GM15510 (cell line): Measurements from ENCODE around the gene CEP85.

Experiments
- POLR2A ChIP-seq: IDR thresholded peaks from 3 replicates; pipeline ENCODE4 v1.6.1; 2011; ENCODE audit warnings: borderline replicate concordance; ENCODE audit not compliant: insufficient read length; ENCODE audit errors: extremely low read depth

CEP85 gene

DNA sequence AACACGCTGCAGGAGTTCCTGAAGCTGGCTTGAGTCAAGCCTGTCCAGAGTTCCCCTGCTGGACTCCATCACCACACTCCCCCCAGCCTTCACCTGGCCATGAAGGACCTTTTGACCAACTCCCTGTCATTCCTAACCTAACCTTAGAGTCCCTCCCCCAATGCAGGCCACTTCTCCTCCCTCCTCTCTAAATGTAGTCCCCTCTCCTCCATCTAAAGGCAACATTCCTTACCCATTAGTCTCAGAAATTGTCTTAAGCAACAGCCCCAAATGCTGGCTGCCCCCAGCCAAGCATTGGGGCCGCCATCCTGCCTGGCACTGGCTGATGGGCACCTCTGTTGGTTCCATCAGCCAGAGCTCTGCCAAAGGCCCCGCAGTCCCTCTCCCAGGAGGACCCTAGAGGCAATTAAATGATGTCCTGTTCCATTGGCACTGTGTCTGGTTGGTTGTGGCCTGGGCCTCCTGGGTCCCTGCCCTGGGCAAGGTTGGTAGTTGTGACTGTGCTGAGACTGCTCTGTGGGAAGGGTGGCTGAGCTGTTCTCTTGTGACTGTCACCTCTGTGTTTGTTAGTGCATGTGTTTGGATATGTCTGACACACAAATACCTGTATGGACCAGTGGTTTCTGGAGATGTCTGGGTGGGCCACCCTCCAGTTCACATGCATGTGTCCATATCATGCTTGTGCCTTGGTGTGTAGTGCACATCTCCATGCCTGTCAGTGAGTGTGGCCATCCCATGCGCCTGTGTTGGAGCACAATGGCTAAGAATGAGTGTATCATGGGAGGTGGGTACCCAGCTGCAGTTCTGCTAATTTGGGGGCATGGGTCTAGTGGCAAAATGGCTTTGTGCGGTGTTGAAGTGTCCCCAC, 47.3 kb downstream of the CEP85 start:
- TF ChIP-seq POLR2A = no peak

DNA sequence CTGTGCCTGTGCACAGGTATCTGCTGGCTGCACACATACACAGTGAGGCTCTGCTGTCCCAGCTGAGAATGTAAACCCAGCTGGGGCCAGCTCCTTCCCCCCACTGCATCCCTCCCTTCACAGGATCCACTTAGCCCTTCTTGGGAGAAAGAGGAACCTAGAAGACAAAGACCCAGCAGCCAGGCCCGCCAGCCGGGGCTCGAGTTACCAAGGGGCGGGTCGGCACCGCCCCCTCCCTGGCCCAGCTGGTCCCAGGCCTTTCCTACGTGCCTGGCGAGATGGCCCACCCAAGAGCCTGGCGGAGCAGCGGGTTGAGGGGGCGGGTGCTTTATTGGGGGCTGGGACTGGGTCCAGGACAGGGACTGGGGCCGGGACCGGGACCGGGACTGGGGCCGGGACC, 48.0 kb downstream of the CEP85 start:
- no peak for TF ChIP-seq POLR2A

DNA sequence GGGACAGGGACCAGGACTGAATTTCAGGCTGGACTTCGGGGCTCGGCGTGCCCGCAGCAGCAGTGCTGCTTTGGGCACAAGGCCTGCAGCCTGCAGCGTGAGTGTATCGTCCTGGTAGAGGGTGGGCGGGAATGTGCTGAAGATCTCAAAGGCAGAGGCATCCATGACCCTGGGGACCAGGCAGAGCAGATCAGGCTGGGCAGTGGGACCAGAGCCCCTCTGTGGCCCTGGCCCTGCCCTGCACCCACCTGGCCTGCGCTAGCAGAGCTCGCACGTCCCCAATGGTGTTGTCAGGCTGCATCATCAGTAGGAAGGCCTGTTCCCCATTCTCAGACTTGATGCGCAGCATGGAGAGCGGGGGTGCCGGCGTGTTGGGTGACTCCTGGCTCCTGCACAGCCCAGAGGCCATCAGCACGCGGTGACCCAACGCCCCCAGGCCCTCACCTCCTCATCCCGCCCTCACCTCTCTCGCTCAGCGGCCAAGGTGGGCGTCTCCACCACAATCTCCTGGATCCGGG, 48.5 kb downstream of the CEP85 start:
- no peak for TF ChIP-seq POLR2A

DNA sequence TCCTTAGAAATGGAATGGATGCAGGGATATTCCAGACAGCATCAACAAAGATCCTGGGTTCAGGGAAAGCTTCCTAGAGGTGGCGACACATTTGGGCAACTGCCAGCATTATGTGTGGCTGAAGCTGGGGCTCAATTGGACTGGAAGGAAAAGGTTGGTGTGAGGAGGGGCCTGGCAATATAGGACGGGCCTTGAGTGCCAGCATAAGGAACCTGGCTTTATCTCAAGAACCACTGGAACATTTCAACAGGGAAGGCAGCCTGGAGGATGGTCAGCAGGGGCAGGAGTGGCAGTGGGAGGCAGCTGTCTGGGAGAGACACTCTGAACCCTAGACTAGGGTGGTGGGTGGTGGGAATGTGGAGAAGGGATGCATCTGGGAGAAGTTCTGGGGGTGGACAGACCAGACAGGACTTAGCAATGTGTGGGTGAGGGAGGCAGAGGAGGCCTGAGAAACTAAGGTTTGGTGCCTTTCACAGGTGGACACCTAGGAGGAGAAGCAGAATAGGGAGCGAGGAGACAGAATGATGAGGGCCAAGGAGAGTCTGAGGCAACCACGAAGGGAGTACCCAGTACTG, 49.4 kb downstream of the CEP85 start:
- no peak for TF ChIP-seq POLR2A

DNA sequence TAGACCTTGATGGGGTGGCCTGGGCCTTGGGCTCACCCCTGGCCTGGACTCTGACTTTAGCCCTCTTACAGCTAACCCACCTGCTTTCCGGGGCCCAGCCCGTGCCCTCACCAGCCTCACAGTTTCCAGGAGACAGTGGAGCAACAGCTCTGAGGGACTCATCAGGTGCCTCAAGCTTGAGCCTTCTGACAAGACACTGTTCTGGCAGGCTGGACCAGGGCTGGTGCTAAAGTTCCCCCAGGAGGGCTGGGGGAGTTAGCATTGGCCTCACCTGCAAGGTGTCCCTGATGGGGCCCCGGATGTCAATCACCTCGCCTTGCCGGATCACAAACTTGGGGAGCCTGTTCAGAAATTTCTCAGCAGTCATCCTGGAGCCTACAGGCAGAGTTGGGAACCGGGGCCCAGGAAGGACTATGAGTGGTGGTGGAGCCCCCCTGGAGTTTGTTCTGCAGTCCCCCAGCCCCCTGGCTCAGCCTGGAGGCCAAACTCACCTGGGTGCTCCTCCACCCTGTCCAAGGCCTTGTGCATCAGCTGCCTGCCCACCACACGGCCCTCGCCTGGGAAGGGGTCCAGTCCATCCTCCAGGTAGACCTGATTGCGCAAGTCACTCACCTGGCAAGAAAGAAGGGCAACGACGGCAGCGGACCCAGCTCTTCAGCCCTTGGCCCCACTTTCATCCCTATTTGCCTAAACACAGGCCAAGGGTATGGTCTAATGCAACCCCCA, 50.0 kb downstream of the CEP85 start:
- no peak for TF ChIP-seq POLR2A

DNA sequence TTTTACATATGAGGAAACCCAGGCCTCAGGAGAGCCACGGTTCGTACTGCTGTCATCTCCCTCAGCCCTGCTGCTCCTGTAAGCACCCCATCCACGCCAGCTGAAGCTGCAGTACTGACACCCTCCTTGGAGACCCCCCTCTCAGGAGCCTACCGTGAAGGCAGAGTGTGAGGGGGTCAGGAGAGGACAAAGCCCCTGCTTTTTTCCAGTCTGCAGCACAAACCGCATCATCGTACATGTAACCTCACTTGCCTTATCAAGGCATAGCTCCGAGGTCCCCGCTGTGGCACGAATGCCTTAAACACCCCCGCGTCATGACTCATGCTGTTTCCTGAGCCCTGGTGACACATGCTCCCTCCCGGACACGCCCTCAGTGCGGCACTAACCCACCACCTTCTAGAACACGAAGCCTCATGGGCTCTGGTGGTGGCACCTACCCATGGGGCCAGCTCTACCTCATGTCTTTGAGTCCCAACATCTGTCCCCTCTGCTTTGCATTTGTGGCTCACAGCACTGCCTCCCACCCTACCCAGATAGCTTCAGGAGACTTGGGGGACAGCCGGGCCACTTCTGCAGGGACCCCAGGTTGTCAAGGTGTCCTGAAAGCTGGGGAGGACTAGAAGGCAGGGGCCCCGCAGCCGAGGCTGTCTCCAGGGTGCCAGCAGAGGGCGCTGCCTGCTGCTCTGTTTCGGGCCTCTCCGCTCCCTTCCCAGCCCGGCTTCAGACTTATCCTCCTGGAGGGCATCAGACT, 50.8 kb downstream of the CEP85 start:
- no peak for TF ChIP-seq POLR2A

DNA sequence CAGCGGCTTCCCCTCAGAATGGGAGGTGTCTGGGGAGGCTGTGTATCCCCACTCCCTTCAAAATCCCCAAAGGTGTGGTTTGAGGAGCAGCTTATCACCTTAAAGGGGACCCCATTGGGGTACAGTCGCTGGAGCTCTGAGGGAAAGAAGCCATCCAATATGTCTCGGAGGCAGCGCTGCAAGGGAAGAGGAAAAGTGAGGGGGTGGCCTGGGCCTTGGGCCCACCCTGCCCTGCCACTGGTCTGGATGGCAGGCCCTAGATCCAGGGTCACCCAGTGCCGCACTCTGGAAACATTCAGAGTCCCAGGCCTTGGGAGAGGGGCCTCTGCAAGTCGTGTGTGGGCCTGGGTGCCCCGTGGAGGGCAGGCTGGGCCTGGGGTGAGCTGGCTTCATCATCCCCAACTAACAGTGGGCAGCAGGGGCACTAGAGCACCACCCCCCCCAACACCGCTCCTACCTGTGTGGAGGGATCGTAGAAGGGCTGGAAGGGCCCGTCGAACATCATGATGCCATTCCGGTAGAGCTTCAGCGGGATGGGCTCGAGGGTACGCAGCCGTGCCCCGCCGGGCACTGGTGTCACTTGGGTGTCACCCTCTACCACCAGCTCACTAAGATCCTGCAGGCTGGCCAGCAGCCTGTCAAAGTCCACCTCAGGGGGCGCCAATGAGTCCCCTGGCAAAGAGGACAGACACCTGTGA, 51.5 kb downstream of the CEP85 start:
- no peak for TF ChIP-seq POLR2A

DNA sequence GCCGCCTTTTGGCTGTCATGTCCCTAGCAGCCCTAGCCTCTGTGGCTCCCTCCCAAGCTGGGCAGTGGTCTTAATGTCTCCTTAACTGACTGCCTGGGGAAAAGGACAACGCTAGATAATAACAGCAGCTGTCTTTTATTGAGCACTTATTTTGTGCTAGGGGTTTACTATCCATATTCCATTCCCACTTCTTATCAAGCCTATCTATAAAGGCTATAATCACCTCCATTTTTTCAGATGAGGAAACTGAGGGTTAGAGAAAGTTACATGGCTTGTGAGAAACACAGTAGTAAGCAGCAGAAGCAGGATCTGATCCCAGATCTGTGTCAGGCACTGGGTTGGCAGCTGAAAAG, 52.0 kb downstream of the CEP85 start:
- no peak for TF ChIP-seq POLR2A

DNA sequence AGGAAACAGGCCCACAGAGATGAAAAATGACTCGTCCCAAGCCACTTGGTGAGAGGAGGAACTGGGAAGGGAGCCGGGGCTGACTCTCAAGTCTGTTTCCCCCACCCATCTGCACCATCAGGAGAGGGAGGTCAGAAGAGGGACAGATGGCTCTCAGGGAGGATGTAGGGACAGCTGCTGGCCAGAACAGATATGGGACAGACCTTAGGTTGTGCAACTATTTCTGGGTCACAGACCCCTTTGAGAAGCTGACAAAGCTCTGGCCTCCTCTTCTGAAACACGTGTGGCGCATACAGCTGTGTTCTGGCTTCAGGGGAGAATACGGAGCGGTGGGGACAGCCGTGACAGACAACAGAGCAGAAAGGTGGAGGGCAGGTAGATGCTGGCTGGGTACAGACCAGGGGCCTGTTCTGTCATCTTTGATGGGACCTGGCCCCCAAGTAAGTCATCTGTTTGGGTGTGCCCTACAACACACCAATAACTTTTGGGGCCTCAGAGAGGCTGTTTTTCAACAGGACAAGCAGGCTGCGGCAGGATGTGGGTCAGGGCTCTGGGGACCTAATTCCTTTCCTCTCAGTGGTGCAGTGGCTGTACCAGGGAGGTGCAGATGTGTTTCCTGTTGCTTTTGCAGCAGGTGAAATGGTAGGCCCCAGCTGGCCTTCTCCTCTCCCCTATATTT, 53.2 kb downstream of the CEP85 start:
- TF ChIP-seq POLR2A = peak; percentile 43

DNA sequence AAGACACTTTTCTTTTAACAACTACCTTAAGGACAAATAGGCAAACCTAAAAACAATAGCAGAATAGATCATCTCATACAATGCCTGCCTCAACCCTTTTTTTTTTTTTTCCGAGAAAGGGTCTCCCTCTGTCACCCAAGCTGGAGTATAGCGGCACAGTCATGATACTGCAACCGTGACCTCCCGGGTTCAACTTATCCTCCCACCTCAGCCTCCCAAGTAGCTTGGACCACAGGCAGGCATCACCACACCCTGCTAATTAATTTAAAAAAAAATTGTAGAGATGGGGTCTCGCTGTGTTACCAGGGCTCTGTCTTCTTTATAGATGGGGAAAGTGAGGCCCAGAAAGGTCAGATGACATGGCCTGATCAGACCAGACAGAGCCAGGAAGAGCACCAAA, 53.8 kb downstream of the CEP85 start:
- TF ChIP-seq POLR2A = no peak

DNA sequence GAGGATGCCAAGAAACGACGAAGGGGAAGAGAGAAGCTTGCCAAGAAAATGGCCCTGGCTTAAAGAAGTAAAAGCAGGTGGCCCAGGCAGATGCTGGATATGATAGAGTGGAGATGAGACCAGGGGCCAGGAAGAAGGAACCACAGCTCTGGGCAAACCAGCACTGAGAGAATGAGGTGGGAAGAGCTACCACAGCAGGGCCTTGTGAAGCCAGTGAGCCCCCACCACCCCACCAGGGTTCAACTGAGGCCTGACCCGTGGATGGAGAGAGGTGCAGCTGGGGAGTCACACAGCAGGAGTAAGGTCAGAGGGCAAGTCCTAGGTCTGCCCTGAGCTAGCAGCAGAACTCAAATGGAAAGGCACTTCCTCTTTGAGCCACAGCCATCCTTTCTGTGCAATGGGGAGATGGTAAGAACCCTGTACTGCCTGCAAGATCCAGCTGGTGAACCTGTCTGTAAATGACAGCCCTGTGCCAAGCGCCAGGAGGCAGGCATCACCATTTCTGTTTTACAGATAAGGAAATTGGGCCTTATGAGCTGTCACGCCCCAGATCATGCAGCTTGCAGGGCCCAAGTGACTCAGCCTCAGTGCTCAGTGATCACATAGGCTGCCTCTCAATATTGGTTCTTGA, 54.4 kb downstream of the CEP85 start:
- TF ChIP-seq POLR2A = no peak

DNA sequence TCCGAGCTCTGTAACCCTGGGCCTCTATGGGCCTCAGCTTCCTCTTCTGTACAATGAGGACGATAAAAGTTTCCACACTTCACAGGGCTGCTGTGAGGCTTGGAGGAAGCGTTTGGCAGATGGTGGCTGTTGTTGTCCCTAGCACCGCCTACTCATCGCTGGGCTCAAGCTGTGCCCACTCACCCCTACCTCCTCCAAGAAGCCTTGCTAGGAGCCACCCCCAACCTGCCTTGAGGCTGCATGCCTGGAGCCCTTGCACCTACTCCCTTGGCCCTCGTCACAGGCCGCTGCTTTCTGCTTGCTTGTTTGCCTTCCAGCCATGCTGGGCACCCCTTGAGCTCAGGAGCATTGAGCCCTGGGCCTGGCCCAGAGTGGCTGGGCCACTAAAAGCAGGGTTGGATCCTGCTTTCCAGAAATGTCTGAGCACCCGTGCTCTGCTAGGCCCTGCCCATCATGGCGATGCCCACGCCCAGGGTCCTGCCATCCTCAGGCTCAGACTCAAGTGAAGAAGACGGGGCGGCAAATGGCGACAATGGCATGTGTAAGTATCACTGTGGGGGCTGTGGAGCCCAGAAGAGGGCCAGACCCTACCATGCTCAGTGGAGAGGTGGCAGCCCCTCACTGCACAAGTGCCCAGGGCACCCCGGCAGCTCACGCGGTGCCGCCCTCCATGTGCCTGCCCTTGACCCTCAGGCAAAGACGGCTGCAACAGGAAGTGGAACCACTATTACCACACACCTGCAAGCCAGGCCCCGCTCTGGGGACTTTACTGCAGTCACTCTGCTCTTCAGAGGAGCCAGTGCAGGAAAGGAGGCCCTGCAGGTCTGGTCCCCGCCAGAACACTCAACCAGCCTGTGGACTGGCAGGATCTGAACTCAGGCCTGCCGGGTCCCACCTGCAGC, 55.4 kb downstream of the CEP85 start:
- TF ChIP-seq POLR2A = peak; percentile 59
